ENCODE measurements around the gene RNASEH1.

GRCh38 chr2:3587021-3587420 is 28.9 kb upstream of the RNASEH1 start:
- TF ChIP-seq CTCF (conservative IDR thresholded peaks at IDR 0.05; ENCODE audit: low read depth in 2 of 2), result no peak
- TF ChIP-seq POLR2AphosphoS5 (IDR thresholded peaks at IDR 0.05; ENCODE audit: low read depth), result no peak
- TF ChIP-seq, protein P1, sequence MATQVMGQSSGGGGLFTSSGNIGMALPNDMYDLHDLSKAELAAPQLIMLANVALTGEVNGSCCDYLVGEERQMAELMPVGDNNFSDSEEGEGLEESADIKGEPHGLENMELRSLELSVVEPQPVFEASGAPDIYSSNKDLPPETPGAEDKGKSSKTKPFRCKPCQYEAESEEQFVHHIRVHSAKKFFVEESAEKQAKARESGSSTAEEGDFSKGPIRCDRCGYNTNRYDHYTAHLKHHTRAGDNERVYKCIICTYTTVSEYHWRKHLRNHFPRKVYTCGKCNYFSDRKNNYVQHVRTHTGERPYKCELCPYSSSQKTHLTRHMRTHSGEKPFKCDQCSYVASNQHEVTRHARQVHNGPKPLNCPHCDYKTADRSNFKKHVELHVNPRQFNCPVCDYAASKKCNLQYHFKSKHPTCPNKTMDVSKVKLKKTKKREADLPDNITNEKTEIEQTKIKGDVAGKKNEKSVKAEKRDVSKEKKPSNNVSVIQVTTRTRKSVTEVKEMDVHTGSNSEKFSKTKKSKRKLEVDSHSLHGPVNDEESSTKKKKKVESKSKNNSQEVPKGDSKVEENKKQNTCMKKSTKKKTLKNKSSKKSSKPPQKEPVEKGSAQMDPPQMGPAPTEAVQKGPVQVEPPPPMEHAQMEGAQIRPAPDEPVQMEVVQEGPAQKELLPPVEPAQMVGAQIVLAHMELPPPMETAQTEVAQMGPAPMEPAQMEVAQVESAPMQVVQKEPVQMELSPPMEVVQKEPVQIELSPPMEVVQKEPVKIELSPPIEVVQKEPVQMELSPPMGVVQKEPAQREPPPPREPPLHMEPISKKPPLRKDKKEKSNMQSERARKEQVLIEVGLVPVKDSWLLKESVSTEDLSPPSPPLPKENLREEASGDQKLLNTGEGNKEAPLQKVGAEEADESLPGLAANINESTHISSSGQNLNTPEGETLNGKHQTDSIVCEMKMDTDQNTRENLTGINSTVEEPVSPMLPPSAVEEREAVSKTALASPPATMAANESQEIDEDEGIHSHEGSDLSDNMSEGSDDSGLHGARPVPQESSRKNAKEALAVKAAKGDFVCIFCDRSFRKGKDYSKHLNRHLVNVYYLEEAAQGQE (IDR thresholded peaks at IDR 0.05; ENCODE audit: unreplicated experiment), result no peak

All from GM23338 (cell line).